ENCODE results near the gene KIAA1549. TPM values are rescaled to one million over a fixed set of nuclear protein-coding genes. Genes with fewer than 3 reads are reported as not detected.
"Not testable (repeated sequence)": the region's sequence is repeated elsewhere in the genome, so short reads cannot be mapped to it uniquely, and the experiment has no call there.

KIAA1549 gene
- total and polyA plus RNA-seq, 11 donors, result 0.91 to 4.8 (median 2.0) TPM

GRCh38 chr7:138979226-138979979, 1.8 kb downstream of the KIAA1549 start:
- intact Hi-C loops (cut with DNase I), result loop anchor here in 1 of 10 donors (10.0 kb wide), 1 partner anchor 85 kb away; no protein-coding TSS in a partner anchor
- ATAC-seq (no peak), DNase-seq (no peak)
- WGBS, 4 donors, result 95 to 97% (median 96%) methylated on average over 6 of the region's 6 CpGs
- H3K9me3 ChIP-seq, result no peaks in the 10 kb centered on the region
- no peak overlapping the region for H3K27ac ChIP-seq
- no peak for TF ChIP-seq POLR2A (IDR thresholded peaks at IDR 0.05)
- TF ChIP-seq, protein P1, sequence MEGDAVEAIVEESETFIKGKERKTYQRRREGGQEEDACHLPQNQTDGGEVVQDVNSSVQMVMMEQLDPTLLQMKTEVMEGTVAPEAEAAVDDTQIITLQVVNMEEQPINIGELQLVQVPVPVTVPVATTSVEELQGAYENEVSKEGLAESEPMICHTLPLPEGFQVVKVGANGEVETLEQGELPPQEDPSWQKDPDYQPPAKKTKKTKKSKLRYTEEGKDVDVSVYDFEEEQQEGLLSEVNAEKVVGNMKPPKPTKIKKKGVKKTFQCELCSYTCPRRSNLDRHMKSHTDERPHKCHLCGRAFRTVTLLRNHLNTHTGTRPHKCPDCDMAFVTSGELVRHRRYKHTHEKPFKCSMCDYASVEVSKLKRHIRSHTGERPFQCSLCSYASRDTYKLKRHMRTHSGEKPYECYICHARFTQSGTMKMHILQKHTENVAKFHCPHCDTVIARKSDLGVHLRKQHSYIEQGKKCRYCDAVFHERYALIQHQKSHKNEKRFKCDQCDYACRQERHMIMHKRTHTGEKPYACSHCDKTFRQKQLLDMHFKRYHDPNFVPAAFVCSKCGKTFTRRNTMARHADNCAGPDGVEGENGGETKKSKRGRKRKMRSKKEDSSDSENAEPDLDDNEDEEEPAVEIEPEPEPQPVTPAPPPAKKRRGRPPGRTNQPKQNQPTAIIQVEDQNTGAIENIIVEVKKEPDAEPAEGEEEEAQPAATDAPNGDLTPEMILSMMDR (IDR thresholded peaks at IDR 0.05), result peak in 2 of 12 donors; percentile 29 to 38
- H3K4me3 ChIP-seq, result peak overlapping the region in 2 of 12 donors; percentile 61 to 73
- H3K27me3 ChIP-seq, result peaks cover 0 to 19% (median 0%) of the 10 kb centered on the region in 9 donors
- H3K4me1 ChIP-seq, result peaks cover 0 to 21% (median 13%) of the 10 kb centered on the region in 12 donors
- no peaks in the 10 kb centered on the region for H3K36me3 ChIP-seq

GRCh38 chr7:138978541-138979184, 2.5 kb downstream of the KIAA1549 start:
- no peak overlapping the region for H3K27ac ChIP-seq
- no peak for TF ChIP-seq POLR2A (IDR thresholded peaks at IDR 0.05)
- TF ChIP-seq, protein P1 (IDR thresholded peaks at IDR 0.05), result no peak
- ATAC-seq (no peak), DNase-seq (no peak)
- no peak overlapping the region for H3K4me3 ChIP-seq
- 81 to 86% (median 85%) methylated on average over 6 of the region's 6 CpGs for WGBS, 4 donors
- intact Hi-C loops (cut with DNase I), result loop anchor here in 1 of 10 donors (10.0 kb wide), 1 partner anchor 84 kb away; no protein-coding TSS in a partner anchor
- peaks cover 0 to 19% (median 0%) of the 10 kb centered on the region in 9 donors for H3K27me3 ChIP-seq
- H3K36me3 ChIP-seq, result no peaks in the 10 kb centered on the region
- peaks cover 0 to 21% (median 13%) of the 10 kb centered on the region in 12 donors for H3K4me1 ChIP-seq
- H3K9me3 ChIP-seq, result no peaks in the 10 kb centered on the region

DNA sequence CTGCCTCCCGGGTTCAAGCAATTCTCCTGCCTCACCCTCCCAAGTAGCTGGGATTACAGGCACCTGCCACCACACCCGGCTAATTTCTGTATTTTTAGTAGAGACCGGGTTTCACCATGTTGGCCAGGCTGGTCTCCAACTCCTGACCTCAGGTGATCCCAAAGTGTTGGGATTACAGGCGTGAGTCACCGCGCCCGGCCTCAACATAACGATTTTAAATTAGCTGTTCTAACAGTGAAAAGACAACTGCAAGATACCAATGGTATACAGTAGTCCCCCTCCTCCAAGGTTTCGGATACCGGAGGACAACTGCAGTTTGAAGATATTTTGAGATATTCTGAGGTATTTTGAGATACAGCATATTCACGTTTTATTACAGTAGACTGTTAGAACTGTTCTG, 5.0 kb downstream of the KIAA1549 start:
- H3K36me3 ChIP-seq, DNase-seq, H3K4me3 ChIP-seq, ATAC-seq, H3K9me3 ChIP-seq, H3K27ac ChIP-seq: not testable (repeated sequence)
- intact Hi-C loops (cut with DNase I), result loop anchor here in 1 of 10 donors (10.0 kb wide), 1 partner anchor 81 kb away; no protein-coding TSS in a partner anchor
- Histone ChIP-seq H3K4me1 (peaks cover 0 to 14% (median 11%) of the 10 kb centered on the region in 12 donors), H3K27me3 (peaks cover 0 to 14% (median 0%) of the 10 kb centered on the region in 9 donors)
- 81 to 88% (median 82%) methylated on average over 11 of the region's 11 CpGs for WGBS, 4 donors

DNA sequence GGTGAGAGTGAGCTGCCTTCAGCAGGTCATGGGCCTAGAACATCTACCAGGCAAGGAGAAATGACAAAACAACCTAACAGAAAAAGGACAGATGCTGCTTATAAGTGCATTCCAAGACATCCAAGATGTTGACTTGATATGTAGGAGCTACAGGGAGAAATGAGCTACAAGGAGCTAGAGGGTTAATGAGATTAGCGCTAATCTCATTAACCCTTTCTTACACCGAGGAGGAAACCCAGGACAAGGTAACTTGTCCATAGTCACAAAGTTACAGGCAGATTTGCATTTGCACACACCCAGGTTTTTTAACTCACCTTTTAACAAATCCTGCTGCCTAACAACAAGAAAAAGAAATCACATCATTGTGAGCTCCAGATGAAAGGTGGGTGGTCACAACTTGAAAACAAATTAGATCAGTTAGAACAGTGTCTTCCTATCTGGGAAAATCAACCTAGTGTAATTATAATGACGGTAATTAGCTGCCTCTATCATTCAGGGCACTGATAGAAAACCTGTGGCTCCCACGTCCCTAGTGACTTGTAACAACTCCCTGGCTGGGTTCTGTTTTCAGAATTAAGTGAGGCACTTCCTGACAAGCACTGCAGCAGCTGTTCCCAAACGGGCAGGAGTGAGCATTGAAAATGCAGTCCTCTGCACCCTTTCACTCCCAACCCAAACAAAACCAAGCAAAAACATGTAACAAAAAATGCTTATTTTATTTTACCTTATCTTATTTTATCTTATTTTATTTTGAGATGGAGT, 5.7 kb downstream of the KIAA1549 start:
- no peak for ATAC-seq

More for the DNA sequence above, 5.7 kb downstream of the KIAA1549 start:
- no peak for DNase-seq
- Histone ChIP-seq H3K4me3 (no peak overlapping the region), H3K27ac (no peak overlapping the region), H3K9me3 (no peaks in the 10 kb centered on the region), H3K4me1 (peaks cover 0 to 11% (median 8%) of the 10 kb centered on the region in 12 donors), H3K27me3 (peaks cover 0 to 10% (median 0%) of the 10 kb centered on the region in 9 donors), H3K36me3 (no peaks in the 10 kb centered on the region)
- TF ChIP-seq, protein P1 (IDR thresholded peaks at IDR 0.05), result no peak
- TF ChIP-seq POLR2A (IDR thresholded peaks at IDR 0.05), result no peak
- 42 to 50% (median 46%) methylated on average over 5 of the region's 5 CpGs for WGBS, 4 donors
- intact Hi-C loops (cut with DNase I), result loop anchor here in 1 of 10 donors (10.0 kb wide), 1 partner anchor 81 kb away; no protein-coding TSS in a partner anchor
